Hematopoietic multipotent progenitor cell treated with erythropoietin and hydrocortisone succinate and interleukin-3 and kit ligand, for 8 days (in vitro differentiated cells): ENCODE data around the gene PSMB2.
"Not testable (repeated sequence)": the region's sequence is repeated elsewhere in the genome, so short reads cannot be mapped to it uniquely, and the experiment has no call there.

Experiments
- DNase-seq: peaks from one replicate; pipeline ENCODE4 v3.0.0-alpha.2; 2015

Gene PSMB2

GRCh38 chr1:35641233-35641866, at the start of gene PSMB2:
PSMB2 (minus strand) TSS chr1:35641526; CDS start chr1:35641432, 94 bp downstream.
- peak; percentile 96 for DNase-seq

GRCh38 chr1:35691080-35691479, 49.8 kb upstream of the PSMB2 start:
- DNase-seq = no peak

DNA sequence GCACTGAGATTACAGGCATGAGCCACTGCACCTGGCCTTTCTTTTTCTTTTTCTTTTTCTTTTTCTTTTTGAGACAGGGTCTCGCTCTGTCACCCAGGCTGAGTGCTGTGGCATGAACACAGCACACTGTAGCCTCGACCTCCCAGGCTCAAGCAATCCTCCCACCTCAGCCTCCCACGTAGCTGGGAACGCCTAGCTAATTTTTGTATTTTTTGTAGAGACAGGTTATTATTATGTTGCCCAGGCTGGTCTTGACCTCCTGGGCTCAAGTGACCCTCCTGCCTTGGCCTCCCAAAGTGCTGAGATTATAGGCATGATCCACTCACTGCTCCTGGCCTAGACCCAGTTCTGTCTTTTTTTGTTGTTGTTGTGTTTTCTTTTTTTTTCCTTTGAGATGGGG, 48.8 kb upstream of the PSMB2 start:
- DNase-seq = not testable (repeated sequence)

GRCh38 chr1:35688161-35688560, 46.8 kb upstream of the PSMB2 start:
- DNase-seq = no peak

- DNase-seq = no peak
These were observed 41.7 kb upstream of the PSMB2 start for GRCh38 chr1:35683012-35683411.

GRCh38 chr1:35680271-35680670, 38.9 kb upstream of the PSMB2 start:
- DNase-seq = no peak

DNA sequence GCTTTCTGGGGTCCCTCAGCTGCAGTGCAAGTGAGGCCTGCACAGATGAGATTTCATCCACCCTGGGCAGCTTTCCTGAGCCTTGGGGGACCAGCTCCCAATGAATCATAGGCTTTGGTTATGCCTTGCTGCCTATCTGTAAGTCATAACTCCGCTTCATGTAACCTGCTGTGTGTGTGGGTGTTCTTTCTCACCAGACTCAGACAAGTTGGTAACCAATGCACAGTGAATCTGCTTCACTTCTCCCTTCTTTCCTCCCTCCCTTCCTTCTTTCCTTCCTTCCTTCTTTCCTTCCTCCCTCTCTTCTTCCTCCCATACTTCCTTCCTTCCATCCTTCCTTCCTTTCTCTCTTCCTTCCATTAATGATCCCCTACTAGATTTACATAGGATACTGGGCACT, 34.4 kb upstream of the PSMB2 start:
- DNase-seq = no peak

GRCh38 chr1:35674111-35674510, 32.8 kb upstream of the PSMB2 start:
- DNase-seq = peak; percentile 70

- DNase-seq = no peak
These were observed 30.8 kb upstream of the PSMB2 start for GRCh38 chr1:35672116-35672515.

- no peak for DNase-seq
These were observed 27.2 kb upstream of the PSMB2 start for GRCh38 chr1:35668506-35668905.

GRCh38 chr1:35666916-35667315, 25.6 kb upstream of the PSMB2 start:
- DNase-seq = no peak

DNA sequence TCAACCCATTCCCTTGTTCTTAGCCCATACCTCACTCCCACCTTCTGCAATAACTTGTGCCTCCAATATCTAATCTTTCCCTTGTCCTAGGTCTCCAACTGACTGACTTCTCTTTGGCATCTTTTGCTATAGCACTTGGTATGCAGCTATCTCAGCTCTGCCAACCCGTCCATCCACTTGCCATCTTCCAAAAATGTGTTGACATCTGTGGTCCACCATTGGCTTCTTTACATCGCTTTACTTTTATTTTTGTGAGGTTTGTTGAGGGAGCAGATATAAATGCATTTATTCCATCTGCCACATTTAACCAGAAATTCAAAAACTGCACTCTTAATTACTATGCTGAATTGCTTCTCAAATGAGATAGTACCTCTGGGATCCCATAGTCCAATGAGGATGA, 24.9 kb upstream of the PSMB2 start:
- DNase-seq = no peak

GRCh38 chr1:35663434-35663833, 22.1 kb upstream of the PSMB2 start:
- no peak for DNase-seq

- no peak for DNase-seq
These were observed 20.1 kb upstream of the PSMB2 start for GRCh38 chr1:35661474-35661795.

DNA sequence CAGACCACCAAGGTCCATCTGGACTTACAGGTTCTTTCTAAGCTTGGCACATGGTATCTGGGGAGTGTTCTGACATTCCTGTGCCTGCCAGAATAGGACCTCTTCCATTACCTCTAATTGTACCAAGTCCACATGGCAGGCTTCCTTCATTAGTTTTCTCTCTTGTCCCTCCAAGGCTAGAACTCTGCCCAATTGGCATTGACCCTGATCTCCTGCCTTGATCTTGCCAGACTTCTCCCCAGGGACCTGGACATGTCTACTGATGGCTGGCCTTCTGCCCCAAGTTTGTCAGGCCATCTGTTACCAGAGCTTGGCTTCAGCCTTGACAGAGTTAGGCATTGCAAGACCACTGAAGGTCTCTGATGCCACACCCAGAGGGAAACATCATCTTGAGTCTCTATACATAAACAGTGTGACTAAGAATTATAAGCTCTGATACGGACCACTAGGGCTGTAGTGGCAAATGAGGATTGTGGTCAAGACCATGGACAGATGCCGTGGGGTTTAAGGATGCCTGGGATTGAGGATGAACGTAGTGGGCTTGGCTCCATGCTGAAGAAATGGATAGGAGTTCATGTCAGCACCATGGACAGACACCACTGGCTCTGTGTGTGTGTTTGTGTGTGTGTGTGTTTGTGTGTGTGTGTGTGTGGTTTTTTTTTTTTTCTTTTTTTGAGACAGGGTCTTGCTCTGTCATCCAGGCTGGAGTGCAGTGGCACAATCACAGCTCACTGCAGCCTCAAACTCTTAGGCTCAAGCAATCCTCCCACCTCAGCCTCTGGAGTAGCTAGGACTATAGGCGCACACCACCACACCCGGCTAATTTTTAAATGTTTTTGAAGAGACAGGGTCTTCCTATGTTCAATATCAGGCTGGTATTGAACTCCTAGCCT, 19.5 kb upstream of the PSMB2 start:
- peak; percentile 37 for DNase-seq

DNA sequence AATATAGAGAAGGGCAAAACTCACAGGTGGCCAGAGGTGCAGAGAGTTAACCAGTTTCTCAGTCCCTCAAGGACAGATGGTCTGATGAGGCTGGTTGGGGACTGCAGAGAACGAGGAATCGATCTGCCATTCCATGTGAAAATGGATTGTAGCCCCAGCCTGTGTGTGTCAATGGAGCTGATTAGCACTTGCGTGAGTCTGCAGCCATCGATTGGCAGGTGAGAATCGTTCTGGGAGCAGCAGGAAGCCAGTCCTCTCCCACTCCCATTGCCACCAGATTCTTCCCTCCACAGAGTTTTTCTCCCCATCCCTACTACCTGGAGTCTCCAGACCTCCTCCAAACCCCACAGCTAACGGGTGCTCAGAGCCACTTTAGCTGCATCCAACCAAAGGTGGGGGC, 18.3 kb upstream of the PSMB2 start:
- no peak for DNase-seq

DNA sequence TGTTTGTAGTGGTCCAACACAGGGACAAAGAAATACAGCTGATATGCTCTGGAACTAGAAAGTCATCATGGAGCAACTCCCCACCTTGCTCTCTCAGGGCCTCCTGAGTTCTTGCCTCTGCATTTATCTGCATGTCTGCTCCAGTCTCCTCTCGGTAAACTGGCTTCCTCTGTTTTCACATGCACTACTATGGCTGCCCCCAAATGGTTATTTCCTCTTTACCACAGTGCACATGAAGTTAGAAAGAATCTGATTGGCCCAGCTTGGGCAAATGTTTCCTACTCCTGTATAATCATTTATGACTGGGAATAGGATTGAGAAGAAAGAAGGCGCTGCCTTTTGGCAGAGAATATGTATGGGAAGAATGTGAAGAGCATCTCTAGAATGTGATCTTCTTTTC, 16.5 kb upstream of the PSMB2 start:
- DNase-seq = no peak

- DNase-seq = no peak
These were observed 15.5 kb upstream of the PSMB2 start for GRCh38 chr1:35656863-35657232.

DNA sequence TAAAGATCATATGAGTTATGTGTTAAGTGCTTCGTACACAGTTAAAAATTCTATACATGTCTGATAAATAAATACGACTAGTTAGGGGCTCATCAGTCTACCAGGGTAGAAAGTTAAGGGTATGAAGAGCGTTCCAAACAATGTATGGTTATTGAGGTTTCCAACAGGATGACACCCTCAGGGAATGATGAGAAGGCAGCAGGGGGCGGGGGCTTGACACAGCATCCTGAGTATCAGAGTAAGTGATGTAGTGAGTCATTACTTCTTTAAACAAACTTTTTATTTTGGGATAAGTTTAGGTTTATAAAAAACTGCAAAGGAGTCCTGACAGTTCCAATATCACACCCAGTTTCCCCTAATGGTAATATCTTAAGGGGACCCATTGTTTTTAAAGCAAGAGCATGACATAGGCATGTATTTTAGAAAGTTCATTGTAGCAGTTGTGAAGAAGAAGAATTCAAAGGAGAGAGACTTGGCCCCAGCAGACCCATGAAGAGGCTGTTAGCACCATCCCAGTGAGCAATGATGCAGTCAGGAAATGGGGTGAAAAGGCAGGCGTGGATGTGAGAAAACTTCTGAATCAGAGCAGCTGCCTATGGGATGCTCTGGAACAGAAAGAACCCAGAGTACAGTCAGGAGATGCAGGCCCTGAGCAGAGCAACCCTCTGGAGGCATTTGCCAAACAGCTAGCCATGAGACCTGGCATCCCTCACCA, 15.0 kb upstream of the PSMB2 start:
- no peak for DNase-seq

- no peak for DNase-seq
These were observed 13.9 kb upstream of the PSMB2 start for GRCh38 chr1:35655196-35655595.

DNA sequence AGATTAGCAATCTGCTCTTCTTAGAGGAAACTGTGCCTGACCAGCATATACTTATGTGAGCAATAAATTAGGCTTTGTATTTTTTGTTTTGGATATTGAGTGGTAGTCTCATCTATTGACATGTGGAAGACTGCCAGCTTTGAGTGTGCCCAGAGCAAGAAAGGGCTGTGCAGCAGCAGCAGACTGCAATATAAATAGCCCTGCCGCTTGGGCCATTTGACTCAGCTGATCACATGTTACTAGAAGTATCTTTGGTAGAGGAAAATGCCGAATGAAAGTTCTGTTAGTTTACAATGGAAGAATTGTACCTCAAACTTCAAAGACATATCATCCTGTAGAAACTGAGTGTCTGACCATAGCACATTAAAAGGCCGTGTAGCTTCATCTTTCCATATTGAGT, 9.1 kb upstream of the PSMB2 start:
- no peak for DNase-seq

- no peak for DNase-seq
These were observed 4.7 kb upstream of the PSMB2 start for GRCh38 chr1:35646043-35646442.

DNA sequence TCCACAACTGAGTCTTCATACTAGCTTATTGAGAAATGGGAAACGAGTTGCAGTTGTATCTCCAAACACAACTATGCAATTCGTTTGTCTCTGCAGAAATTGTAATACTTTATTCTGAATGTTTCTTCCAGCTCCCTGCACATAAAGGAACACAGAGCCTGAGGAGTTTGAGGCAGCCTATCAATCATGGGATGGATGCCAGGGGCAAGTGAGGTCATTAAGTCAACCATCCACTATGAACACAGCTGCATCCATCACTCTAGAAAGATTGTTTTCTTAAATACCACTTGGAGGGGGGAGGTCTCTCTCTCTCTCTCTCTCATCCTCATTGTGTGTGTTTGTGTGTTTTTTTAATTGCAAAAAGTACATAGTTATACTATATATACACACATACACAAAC, 2.9 kb upstream of the PSMB2 start:
- no peak for DNase-seq

DNA sequence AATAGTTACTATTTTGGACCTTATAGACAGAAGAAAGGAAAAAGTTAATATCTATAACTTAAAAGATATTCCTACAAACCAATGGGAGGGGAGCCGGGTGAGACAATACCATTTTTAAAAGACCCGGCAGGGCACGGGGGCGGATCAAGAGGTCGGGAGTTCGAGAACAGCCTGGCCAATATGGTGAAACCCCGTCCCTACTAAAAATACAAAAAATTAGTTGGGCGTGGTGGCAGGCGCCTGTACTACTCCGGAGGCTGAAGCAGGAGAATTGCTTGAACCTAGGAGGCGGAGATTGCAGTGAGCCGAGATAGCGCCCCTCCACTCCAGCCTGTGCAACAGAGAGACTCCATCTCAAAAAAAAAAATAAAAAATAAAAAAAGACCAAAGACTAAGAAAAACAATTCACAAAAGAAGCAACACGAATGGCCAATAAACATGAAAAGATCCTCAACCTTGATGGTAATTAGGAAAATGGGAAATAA, 1.2 kb upstream of the PSMB2 start:
- DNase-seq = peak; percentile 43
